Caco-2 (cell line): ENCODE results near the gene ENPP7. TPM values are rescaled to one million over a fixed set of nuclear protein-coding genes. Genes with fewer than 3 reads are reported as not detected.

Experiments used
- BruUV-seq: library from RNA; stranded (reverse); fragments of 400-500 nt; replicated peaks from 2 replicates; lab custom pipeline; 2021; lab: Mats Ljungman, UMichigan
- CTCF ChIA-PET: fragments of 300-600 bp; sonication (Branson Sonifier 250); formaldehyde crosslinking; loops from one replicate; lab custom pipeline; 2022; ENCODE audit warnings: antibody characterized with exemption; lab: Charles Lee
- POLR2A ChIA-PET: fragments of 300-600 bp; sonication (Branson Sonifier 250); formaldehyde crosslinking; loops from one replicate; lab custom pipeline; 2022; ENCODE audit warnings: antibody characterized with exemption; lab: Charles Lee
- DNase-seq, 2 experiments: peaks; one replicate each; pipeline versions ENCODE4 v3.0.0 to v3.0.0-alpha.2; 2020 to 2022
- H3K27me3 ChIP-seq: replicated peaks from 2 replicates; pipeline ENCODE4 v1.6.0; 2011; ENCODE audit warnings: low read length; ENCODE audit not compliant: control insufficient read depth, insufficient read depth
- H3K36me3 ChIP-seq: 2 replicates; pipeline ENCODE4 v1.5.1; 2011; ENCODE audit warnings: low read length; ENCODE audit not compliant: control insufficient read depth, insufficient read depth
- H3K4me1 ChIP-seq: fragments of 250-450 bp; sonication (Bioruptor Pico); 2 replicates; pipeline ENCODE4 v1.5.1; 2020; ENCODE audit warnings: mild to moderate bottlenecking
- H3K4me3 ChIP-seq: 2 replicates; pipeline ENCODE4 v1.5.1; 2011; ENCODE audit warnings: low read depth, mild to moderate bottlenecking, control low read depth, low read length
- H3K9me3 ChIP-seq: fragments of 250-450 bp; sonication (Bioruptor Pico); 2 replicates; pipeline ENCODE4 v1.5.1; 2020; ENCODE audit warnings: mild to moderate bottlenecking, moderate library complexity
- H3K27ac Mint-ChIP-seq: one replicate; pipeline ENCODE4 v1.8.0; 2022; ENCODE audit warnings: mixed read lengths; ENCODE audit not compliant: unreplicated experiment
- H3K27me3 Mint-ChIP-seq: one replicate; pipeline ENCODE4 v1.8.0; 2022; ENCODE audit warnings: mixed read lengths; ENCODE audit not compliant: insufficient read depth, unreplicated experiment
- H3K36me3 Mint-ChIP-seq: one replicate; pipeline ENCODE4 v1.8.0; 2022; ENCODE audit warnings: mild to moderate bottlenecking, mixed read lengths; ENCODE audit not compliant: insufficient read depth, unreplicated experiment
- H3K4me1 Mint-ChIP-seq: one replicate; pipeline ENCODE4 v1.8.0; 2022; ENCODE audit warnings: low read depth, mixed read lengths; ENCODE audit not compliant: unreplicated experiment
- H3K4me3 Mint-ChIP-seq: one replicate; pipeline ENCODE4 v1.8.0; 2022; ENCODE audit warnings: mild to moderate bottlenecking, moderate library complexity, mixed read lengths; ENCODE audit not compliant: unreplicated experiment
- H3K9me3 Mint-ChIP-seq: one replicate; pipeline ENCODE4 v1.8.0; 2022; ENCODE audit warnings: mixed read lengths; ENCODE audit not compliant: unreplicated experiment
- intact Hi-C: fragments of 100-400 bp; cut with micrococcal nuclease; formaldehyde crosslinking; loops from one replicate; pipeline ENCODE4 v1.10.0; 2022; ENCODE audit not compliant: unreplicated experiment
- microRNA-seq: library from miRNA; unstranded; fragments of <30 nt; microRNA quantifications from one replicate; pipeline ENCODE4 v1.2.0, GENCODE V29; 2022
- total RNA-seq: library from RNA; stranded (reverse); gene quantifications from 2 replicates; pipeline ENCODE4 v1.2.3, GENCODE V29; 2022
- TF ChIP-seq, protein P1 (sequence below), 2 experiments: fragments of 200-600 bp in 1 of 2; IDR thresholded peaks; 1 replicate in 1 of 2; 2 replicates in 1 of 2; pipeline versions ENCODE4 v1.5.1 to v1.8.0; 2011 to 2022; ENCODE audit warnings: antibody characterized with exemption in 1 of 2, control low read depth in 1 of 2, inconsistent platforms in 1 of 2, low read depth in 1 of 2, low read length in 1 of 2, mild to moderate bottlenecking in 1 of 2, moderate library complexity in 1 of 2; ENCODE audit not compliant: insufficient read depth in 1 of 2, severe bottlenecking in 1 of 2, unreplicated experiment in 1 of 2

The ENPP7 gene
- total RNA-seq, 1 experiment from 2014 or later, result 0.34 TPM

DNA sequence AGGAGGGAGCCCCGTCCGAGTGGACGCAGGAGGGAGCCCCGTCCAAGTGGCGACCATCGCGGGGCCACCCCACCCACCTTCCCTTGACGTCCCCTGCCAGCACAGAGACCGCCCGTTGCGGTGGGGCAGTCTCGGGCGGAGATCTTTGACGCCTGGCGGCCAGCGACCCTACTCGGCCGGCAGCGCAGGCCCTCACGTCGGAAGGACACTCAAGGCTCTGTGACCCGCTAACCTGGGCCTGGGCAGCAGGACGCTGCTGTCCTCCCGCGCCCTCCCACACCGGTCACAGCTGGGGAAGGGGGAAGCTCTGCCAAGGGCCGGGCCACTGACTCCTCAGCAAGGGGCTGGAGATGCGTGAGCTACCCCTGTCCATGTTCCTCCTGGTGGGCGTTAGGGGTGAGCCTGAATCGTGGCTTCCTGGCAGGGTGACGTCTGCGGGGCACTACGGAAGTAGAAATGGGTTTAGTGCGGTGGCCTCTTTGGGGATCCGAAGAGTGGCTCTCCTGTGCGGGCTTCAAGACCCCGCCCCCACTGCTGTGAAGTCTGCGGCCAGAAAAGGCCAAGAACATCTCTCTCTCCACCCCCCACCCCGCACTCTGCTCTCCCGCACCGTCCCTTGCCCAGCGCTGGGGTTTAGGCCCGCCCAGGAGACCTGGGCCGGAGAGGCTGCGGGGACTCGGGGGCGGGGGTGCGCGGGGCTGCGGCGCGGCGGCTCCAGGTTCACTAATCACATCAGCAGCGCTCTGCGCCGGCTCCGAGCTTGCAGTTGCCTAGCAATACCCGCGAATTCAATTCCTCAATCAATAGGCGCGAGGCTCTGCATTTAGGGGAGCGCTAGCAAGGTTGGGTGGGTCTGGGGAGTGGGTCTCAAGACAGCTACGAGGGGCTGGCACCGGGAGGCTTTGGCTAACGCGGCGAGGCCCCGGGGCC lies 60.3 kb downstream of the ENPP7 start:
- H3K4me3 ChIP-seq, result no peak overlapping the region
- H3K4me1 Mint-ChIP-seq, result no peaks in the 10 kb centered on the region
- H3K36me3 Mint-ChIP-seq, result peaks cover 57% of the 10 kb centered on the region
- H3K4me3 Mint-ChIP-seq, result no peak overlapping the region
- no TSS peak for BruUV-seq
- H3K27me3 Mint-ChIP-seq, result no peaks in the 10 kb centered on the region
- no peaks in the 10 kb centered on the region for H3K27me3 ChIP-seq
- ChIA-PET POLR2A (interaction anchor here (0.6 kb wide), 1 partner anchor 14 kb away, joined by 4 read pairs; no protein-coding TSS in a partner anchor), CTCF (no interaction called here)
- no peak for DNase-seq
- H3K4me1 ChIP-seq, result peaks cover 4% of the 10 kb centered on the region; the same call in 1 of the 2 replicates
- H3K27ac Mint-ChIP-seq, result no peak overlapping the region
- H3K9me3 Mint-ChIP-seq, result no peaks in the 10 kb centered on the region
- H3K36me3 ChIP-seq, result no peaks in the 10 kb centered on the region
- no peaks in the 10 kb centered on the region for H3K9me3 ChIP-seq
- TF ChIP-seq, protein P1, sequence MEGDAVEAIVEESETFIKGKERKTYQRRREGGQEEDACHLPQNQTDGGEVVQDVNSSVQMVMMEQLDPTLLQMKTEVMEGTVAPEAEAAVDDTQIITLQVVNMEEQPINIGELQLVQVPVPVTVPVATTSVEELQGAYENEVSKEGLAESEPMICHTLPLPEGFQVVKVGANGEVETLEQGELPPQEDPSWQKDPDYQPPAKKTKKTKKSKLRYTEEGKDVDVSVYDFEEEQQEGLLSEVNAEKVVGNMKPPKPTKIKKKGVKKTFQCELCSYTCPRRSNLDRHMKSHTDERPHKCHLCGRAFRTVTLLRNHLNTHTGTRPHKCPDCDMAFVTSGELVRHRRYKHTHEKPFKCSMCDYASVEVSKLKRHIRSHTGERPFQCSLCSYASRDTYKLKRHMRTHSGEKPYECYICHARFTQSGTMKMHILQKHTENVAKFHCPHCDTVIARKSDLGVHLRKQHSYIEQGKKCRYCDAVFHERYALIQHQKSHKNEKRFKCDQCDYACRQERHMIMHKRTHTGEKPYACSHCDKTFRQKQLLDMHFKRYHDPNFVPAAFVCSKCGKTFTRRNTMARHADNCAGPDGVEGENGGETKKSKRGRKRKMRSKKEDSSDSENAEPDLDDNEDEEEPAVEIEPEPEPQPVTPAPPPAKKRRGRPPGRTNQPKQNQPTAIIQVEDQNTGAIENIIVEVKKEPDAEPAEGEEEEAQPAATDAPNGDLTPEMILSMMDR (IDR thresholded peaks at IDR 0.05; ENCODE audit: insufficient read depth in 1 of 2, low read depth in 1 of 2, low read length in 1 of 2, severe bottlenecking in 1 of 2, unreplicated experiment in 1 of 2), result no peak
- intact Hi-C loops, result no loop called here

DNA sequence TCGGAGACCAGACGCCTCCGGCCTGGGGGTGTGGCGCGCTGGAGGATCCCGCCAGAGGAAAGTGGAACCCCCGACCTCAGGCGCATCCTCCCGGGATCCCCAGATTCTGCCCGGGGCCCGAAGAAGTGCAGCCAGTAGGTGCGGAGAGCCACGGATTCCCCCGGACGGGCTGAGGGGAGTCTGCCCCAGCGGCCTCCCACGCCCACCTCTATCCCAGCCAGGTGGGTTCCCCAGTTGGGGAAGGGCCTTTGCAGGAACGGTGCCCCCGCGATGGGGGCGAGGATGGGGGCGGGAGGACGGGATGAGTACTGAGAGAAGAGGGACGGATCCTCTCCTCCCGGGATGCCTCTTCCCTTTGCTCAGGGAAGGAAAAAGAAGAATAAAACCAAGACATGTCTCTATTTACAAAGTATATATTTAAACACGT lies 61.0 kb downstream of the ENPP7 start:
- TF ChIP-seq, protein P1 (IDR thresholded peaks at IDR 0.05; ENCODE audit: insufficient read depth in 1 of 2, low read depth in 1 of 2, low read length in 1 of 2, severe bottlenecking in 1 of 2, unreplicated experiment in 1 of 2), result no peak
- peaks cover 55% of the 10 kb centered on the region for H3K36me3 Mint-ChIP-seq
- H3K27ac Mint-ChIP-seq, result no peak overlapping the region
- no peak overlapping the region for H3K4me3 Mint-ChIP-seq
- POLR2A ChIA-PET, result no interaction called here
- BruUV-seq, result no TSS peak
- CTCF ChIA-PET, result no interaction called here
- Histone ChIP-seq H3K36me3 (no peaks in the 10 kb centered on the region), H3K4me1 (peaks cover 4% of the 10 kb centered on the region; the same call in 1 of the 2 replicates), H3K4me3 (no peak overlapping the region), H3K9me3 (no peaks in the 10 kb centered on the region), H3K27me3 (no peaks in the 10 kb centered on the region)
- no peaks in the 10 kb centered on the region for H3K9me3 Mint-ChIP-seq
- no peaks in the 10 kb centered on the region for H3K27me3 Mint-ChIP-seq
- DNase-seq, result no peak
- no peaks in the 10 kb centered on the region for H3K4me1 Mint-ChIP-seq
- intact Hi-C loops, result no loop called here

Small RNAs within 50 kb of the gene (microRNA-seq; reads per million reads assigned to microRNA genes)
- not detected for gene MIR4739

Other genes starting within 250 kb of the ENPP7 start
- 1.1 and 2.0 TPM in 2 replicates for gene RBFOX3, start 119.9 kb upstream of the ENPP7 start, total RNA-seq
- 50.0 and 52.8 TPM in 2 replicates for gene CBX2, start 47.2 kb downstream of the ENPP7 start, total RNA-seq
- 34.3 and 36.6 TPM in 2 replicates for gene CBX8, start 66.1 kb downstream of the ENPP7 start, total RNA-seq
- gene CBX4, start 108.5 kb downstream of the ENPP7 start, total RNA-seq, result 90.8 and 114 TPM in 2 replicates